ENCODE data around the gene VAT1. TPM values are rescaled to one million over a fixed set of nuclear protein-coding genes. Genes with fewer than 3 reads are reported as not detected.

Gene VAT1
- polyA plus RNA-seq, 1 experiment, result 245 TPM

- POLR2A ChIA-PET, result no interaction called here
- DNase-seq (ENCODE audit: low read depth), result no peak
These were observed 3.3 kb downstream of the VAT1 start for GRCh38 chr17:43018932-43019331.

GRCh38 chr17:43018008-43018853 lies 4.0 kb downstream of the VAT1 start:
- DNase-seq (ENCODE audit: low read depth), result no peak
- TF ChIP-seq CTCF (IDR thresholded peaks at IDR 0.05; ENCODE audit: insufficient read depth, low read depth, low read length), result no peak
- H3K36me3 ChIP-seq (ENCODE audit: control insufficient read depth, insufficient read depth, low read length), result peaks cover 31% of the 10 kb centered on the region
- POLR2A ChIA-PET, result no interaction called here
- no peak overlapping the region for H3K4me3 ChIP-seq (ENCODE audit: low read depth, low read length)
- CTCF ChIA-PET, result no interaction called here
- no peaks in the 10 kb centered on the region for H3K27me3 ChIP-seq (ENCODE audit: control insufficient read depth, insufficient read depth, low read length)

More at GRCh38 chr17:43018932-43019331, 3.3 kb downstream of the VAT1 start:
- no peak for TF ChIP-seq CTCF (IDR thresholded peaks at IDR 0.05; ENCODE audit: insufficient read depth, low read depth, low read length)
- Histone ChIP-seq H3K27me3 (ENCODE audit: control insufficient read depth, insufficient read depth, low read length) (no peaks in the 10 kb centered on the region), H3K36me3 (ENCODE audit: control insufficient read depth, insufficient read depth, low read length) (peaks cover 26% of the 10 kb centered on the region), H3K4me3 (ENCODE audit: low read depth, low read length) (no peak overlapping the region)
- CTCF ChIA-PET, result interaction anchor here (1.0 kb wide), 1 partner anchor 8 kb away, joined by 4 read pairs; no protein-coding TSS in a partner anchor

GRCh38 chr17:43016216-43016615 lies 6.0 kb downstream of the VAT1 start:
- no peak for TF ChIP-seq CTCF (IDR thresholded peaks at IDR 0.05; ENCODE audit: insufficient read depth, low read depth, low read length)
- ChIA-PET POLR2A (no interaction called here), CTCF (interaction anchor here (1.4 kb wide), 1 partner anchor 8 kb away, joined by 3 read pairs; no protein-coding TSS in a partner anchor)
- Histone ChIP-seq H3K27me3 (ENCODE audit: control insufficient read depth, insufficient read depth, low read length) (no peaks in the 10 kb centered on the region), H3K36me3 (ENCODE audit: control insufficient read depth, insufficient read depth, low read length) (peaks cover 33% of the 10 kb centered on the region), H3K4me3 (ENCODE audit: low read depth, low read length) (no peak overlapping the region)
- DNase-seq (ENCODE audit: low read depth), result no peak

- no peaks in the 10 kb centered on the region for H3K27me3 ChIP-seq (ENCODE audit: control insufficient read depth, insufficient read depth, low read length)
- POLR2A ChIA-PET, result interaction anchor here (0.6 kb wide), 1 partner anchor 161 kb away, joined by 3 read pairs; no protein-coding TSS in a partner anchor
- no peak for TF ChIP-seq CTCF (IDR thresholded peaks at IDR 0.05; ENCODE audit: insufficient read depth, low read depth, low read length)
- no peak for DNase-seq (ENCODE audit: low read depth)
- no peak overlapping the region for H3K4me3 ChIP-seq (ENCODE audit: low read depth, low read length)
- CTCF ChIA-PET, result interaction anchor here (0.7 to 1.4 kb wide), 2 partner anchors 9 to 17 kb away, joined by 3 read pairs; partner anchors contain the start of gene RPL27
- peaks cover 33% of the 10 kb centered on the region for H3K36me3 ChIP-seq (ENCODE audit: control insufficient read depth, insufficient read depth, low read length)
These were observed 6.6 kb downstream of the VAT1 start for GRCh38 chr17:43015579-43015978.
